HS-5 (cell line): ENCODE data around the gene U2AF1L4.
"Not testable (repeated sequence)": the region's sequence is repeated elsewhere in the genome, so short reads cannot be mapped to it uniquely, and the experiment has no call there.

ENCODE experiments used
- DNase-seq: peaks from one replicate; pipeline ENCODE4 v3.0.0-alpha.2; 2012; ENCODE audit warnings: low read depth

Gene U2AF1L4

DNA sequence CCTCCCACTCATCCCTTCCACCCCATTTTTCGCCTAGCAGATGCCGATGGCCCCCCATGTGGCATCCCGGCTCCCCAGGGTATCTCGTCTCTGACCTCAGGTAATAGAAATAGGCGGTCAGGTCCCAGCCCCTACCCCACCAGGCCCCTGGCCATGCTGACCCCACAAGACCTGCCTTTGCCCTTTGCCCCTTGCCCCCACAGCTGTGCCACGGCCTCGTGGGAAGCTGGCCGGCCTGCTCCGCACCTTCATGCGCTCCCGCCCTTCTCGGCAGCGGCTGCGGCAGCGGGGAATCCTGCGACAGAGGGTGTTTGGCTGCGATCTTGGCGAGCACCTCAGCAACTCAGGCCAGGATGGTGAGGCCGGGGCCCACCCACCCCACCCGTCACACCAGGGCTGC is 35.5 kb upstream of the U2AF1L4 start:
- no peak for DNase-seq

DNA sequence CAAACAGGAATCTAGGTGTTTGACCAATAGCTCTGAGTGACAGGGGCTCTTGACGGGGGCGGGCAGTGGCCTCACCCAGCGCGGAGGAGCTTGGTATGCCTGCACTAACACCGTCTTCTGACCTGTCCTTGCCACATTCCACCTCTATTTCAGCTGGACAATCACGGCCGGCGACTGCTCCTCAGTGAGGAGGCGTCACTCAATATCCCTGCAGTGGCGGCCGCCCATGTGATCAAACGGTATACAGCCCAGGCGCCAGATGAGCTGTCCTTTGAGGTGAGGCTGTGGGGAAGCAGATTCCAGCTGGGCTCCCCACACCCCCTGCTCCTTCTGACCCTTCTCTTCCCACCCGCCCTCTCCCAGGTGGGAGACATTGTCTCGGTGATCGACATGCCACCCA is 34.8 kb upstream of the U2AF1L4 start:
- no peak for DNase-seq

DNA sequence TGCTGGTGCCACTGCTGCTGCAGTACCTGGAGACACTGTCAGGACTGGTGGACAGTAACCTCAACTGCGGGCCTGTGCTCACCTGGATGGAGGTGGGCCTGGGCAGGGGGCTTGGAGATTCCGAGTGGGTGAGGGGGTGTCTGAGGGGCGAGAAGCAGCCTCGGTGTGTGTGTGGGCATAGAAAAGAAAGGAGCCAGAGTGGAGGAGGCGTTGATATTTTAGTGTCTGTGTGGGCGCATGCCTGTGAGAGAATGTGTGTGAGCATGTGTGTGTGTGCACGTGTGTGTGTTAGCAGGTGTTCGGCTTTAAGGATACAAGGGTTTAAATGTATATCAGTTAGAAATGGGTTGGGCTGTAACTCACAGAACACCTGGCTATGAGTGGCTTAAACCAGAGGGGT is 33.8 kb upstream of the U2AF1L4 start:
- no peak for DNase-seq

DNA sequence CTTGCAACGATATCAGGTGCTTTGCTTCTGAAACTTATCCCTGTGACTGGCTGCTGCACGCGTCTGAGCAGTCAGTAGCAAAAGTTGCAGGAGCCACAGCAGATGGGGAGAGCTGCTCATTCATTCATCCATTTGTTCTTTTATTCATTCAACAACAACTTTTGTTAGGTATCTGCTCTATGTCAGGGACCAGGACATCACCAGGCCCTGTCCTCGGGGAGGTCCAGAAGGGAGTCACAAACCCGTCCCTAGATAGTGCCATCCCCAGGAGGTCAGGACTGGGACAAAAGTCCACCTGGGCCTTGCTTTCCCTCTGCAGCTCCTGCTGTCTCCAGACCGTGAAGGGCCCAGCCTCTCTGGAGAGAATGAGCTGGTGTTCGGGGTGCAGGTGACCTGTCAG is 32.7 kb upstream of the U2AF1L4 start:
- no peak for DNase-seq

DNA sequence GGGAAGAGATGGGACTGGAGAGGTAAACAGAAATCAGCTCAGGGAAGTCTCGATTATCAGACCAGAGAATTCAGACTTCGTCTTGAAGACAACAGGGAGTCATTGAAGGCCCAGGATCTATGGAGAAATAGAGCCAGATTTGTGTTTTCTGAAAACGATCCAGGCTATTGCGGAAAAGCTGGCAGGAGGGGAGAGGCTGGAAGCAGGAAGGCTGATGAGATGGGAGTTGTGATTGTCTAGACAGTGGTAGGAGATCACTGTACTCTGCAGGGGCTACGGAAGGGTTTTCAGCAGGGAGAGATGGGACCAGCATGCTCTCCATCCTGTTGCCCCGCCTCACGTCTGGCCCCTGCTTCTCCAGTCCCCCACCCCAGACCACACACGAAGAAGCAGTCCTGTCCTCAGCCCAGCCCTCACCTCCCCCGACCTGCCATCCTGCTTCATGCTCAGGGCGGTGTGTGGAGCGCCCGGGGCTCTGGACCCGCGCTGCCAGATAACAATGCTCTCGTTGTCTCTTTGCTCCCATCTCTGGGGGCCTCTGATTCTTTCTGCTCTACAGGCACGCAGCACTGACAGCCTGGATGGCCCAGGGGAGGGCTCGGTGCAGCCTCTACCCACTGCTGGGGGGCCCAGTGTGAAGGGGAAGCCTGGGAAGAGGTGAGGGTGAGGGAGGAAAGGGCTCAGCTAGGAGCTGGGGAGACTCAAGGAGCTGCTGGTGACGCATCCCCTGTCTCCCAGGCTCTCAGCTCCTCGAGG is 32.0 kb upstream of the U2AF1L4 start:
- DNase-seq: no peak

DNA sequence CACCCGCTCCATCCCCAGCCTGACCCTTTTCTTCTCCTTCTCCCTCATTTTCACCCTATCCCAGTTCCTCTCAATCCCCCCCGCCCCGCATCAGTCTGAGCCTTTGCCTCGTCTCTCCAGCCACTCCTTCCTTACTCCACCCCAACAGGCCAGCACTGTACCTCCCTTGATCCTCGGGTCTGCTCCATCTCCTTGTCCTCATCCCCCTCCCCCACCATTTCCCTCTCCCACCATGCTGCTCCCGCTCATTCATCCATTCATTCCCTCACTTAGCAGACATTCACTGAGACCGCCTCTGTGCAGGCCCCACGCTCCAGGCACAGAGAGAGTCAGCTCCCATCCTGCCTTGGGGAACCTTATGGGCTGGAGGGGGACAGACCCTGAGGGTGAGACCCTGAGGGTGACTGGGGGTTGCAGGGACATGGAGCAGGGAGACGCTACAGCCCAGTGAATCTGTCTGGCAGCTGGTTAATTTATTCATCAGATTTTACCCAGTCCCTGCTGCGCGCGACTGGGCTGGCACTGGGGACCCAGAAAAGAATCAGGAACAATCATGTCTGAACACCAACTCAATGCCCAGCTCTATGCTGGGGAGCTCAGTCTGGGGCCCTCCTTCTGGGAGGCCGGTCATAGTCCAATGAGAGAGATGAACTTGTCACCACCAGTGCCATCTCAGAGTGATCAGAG is 31.0 kb upstream of the U2AF1L4 start:
- no peak for DNase-seq

DNA sequence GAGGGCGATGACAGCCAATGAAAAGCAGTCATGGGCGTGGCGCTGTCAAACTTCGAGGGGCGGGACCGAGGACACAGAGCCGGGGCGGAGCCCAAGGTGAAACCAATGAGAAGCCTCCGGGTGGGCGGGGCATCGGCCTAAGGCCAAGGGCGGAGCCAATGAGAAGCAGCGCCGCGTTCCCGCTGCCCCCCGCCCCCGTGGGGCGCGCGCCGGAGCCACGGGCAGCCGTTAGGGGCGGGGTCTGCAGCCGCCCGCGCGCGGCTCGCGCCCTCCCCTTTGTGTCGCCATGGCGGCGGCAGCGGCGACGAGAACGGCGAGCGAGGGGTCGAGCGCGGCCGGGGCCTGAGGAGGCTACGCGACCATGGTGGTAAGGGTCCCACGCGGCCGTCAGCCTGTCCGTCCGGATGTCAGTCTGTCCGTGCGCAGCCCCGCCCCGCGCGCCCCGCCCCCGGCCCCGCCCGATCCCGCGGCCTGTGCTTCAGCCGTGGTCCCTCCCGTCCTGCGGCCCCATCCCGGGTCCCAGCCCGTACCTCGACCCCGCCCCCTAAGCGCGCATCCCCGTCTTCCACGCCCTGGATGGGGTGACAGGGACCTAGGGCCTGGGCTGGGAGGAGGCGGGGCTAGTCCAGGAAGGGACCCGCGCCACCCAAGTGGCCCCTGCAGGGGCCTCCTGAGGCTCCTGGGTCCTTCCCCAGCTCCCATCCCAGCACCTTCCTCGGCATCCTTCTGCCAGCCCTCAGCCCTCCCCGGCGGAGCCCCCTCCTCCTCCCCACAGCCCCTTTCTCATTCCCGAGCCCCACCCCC is 30.3 kb upstream of the U2AF1L4 start, which contains the start of gene ARHGAP33:
Gene ARHGAP33 (plus strand): TSS at position 267 of the 804 bp plus-strand sequence. CDS start 95 bp downstream, at position 362.
- peak; percentile 88 for DNase-seq

DNA sequence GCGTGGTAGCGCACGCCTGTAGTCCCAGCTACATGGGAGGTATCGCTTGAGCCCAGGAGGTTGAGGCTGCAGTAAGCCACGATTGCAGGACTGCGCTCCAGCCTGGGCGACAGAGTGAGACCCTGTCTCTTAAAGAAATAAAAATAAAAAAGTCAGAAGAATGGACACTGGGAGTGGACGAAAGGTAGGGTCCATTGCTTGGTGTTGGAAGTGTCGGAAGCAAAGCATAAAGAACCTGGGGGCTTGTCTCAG is 29.8 kb upstream of the U2AF1L4 start:
- no peak for DNase-seq

DNA sequence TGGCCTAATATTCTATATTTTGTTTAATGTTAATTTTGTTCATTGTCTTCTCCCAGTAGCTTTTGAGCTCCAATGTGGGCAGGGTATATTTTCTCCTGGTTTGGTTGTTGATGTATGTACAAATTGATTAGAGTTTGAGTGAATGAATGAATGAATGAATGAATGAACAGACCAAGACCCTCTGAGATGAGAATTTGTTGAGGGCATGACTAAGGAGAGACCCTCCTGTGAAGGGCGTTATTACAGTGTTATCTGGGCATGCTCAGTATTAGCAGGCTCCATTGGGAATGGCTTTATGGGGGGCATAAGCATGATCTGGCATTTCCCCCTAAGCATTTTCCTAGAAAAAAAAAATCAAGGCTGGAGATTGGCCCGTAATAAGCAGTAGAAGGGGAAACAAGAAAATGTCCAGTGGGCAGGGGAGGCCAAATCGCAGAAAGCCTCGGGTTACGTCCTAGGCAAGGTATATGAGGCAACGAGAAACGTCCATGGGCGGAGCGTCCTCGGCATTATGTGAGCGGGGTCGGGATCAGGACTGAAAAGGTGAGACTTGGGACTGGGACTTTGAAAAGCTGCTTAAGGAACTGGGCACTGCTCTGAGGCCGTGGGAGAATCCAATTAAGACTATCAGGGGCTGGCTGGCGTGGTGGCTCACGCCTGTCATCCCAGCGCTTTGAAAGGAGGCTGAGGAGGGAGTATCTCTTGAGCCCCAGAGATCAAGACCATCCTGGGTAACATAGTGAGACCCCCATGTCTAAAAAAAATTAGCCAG is 29.2 kb upstream of the U2AF1L4 start:
- no peak for DNase-seq

DNA sequence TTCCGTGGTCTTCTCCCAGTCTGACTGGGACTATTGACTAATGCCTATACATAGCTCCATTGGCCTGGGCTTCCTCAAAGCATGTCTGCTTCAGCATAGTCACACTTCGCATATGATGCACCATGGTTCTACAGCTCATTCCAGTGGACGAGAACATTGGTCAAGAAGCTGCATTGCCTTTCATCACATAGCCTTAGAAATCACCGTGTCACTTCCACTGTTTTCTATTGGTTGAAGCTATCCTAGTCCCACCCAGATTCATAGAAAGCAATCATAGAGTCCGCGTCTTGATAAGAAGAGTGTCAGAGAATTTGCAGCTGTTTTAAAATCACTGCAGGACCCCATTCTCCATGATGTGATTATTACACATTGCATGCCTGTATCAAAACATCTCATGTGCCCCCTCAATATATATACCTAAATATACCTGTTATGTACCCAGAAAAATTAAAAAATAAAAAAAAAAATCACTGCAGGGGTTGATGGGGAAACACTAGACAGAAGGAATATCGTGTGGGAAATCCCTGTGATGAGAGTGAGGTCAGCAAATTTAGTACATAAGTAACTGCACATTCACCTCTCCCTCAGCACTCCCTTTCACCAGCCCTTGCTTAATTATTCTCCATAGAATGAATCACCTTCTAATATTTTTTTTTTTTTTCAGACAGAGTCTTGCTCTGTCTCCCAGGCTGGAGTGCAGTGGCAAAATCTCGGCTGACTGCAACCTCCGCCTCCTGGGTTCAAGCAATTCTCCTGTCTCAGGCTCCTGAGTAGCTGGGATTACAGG is 28.0 kb upstream of the U2AF1L4 start:
- no peak for DNase-seq

DNA sequence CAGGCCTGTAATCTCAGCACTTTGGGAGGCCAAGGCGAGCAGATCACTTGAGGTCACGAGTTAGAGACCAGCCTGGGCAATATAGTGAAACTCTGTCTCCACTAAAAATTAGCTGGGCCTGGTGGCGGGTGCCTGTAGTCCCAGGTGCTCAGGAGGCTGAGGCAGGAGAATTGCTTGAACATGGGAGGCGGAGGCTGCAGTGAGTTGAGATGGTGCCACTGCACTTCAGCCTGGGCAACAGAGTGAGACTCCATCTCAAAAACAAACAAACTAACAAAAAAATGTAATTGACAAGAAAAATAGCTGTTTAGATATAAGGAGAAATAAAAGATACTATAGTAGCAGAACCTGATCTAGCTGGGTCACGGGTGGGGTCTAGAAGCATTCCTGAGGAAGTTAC is 27.1 kb upstream of the U2AF1L4 start:
- not testable (repeated sequence) for DNase-seq

DNA sequence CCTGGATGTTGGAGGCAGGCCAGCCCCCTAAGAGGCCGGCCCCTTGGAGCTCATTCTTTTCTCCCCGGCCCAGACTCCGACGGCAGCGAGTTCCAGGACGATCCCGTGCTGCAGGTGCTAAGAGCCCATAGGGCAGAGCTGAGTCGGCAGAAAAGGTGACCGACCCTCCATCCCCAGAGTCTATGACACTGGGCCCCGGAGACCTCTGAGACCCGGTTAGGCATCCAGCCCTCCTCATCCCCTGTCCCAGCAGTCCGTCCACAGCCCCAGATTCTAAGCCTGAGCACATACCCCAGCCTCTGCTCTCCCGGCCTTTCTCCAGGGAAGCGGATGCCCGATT is 22.8 kb upstream of the U2AF1L4 start:
- DNase-seq: no peak

DNA sequence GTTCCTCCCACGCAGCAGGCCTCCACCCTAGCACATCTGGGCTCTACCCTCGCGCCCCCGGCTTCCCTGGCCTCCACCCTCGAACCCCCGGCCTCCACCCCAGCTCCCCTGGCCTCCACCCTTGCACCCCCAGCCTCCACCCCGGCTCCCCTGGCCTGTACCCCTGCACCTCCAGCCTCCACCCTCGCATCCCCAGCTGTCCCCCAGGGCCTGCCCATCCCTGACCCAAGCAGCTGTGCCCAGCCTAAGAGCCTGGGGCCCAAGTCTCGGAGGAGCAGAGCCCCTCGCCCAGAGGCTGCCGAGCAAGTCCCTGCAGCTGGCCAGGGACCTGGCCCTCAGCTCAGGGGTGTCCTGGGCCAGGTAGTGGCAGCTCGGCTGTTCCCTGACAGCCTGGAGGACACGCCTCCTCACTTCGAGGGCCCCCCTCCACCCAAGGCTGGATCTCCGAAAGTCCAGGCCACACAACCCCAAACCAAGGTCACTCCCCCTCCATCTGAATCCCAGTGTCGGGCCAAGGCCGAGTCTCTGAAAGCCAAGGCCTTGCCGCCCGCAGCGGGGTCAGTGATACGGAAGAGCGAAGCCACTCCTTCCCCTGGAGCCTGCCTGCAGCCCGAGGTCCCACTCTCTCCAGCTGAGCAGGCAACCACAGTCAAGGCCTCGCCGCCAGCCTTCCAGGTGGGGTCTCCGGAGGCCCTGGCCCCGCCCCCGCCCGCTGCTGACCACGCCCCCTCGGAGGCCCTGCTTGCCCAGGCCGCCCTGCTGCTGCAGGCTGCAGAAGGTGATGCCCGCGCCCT is 22.3 kb upstream of the U2AF1L4 start:
- no peak for DNase-seq

DNA sequence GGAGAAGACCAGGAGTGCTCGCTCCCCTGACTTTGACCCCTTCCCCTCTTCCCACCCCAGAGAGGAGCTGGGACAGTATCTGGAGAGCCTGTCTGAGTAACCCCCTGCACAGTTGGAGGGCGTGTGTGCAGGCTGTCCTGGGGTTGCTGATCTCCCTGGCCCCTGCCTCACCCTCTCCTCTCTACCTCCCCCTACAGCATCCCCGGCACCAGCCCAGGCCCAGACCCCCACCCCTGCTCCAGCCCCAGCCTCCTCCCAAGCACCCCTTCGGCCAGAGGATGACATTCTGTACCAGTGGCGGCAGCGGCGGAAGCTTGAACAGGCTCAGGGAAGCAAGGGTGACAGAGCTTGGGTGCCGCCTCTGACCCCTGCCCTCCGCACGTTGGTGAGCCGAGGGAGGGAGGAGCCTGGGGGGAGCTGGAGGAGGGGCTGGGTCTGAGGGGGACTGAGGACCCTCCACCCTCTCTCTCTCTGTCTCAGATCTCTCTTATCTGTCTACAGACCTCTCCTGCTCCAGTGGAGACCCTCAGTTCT is 21.4 kb upstream of the U2AF1L4 start:
- no peak for DNase-seq

DNA sequence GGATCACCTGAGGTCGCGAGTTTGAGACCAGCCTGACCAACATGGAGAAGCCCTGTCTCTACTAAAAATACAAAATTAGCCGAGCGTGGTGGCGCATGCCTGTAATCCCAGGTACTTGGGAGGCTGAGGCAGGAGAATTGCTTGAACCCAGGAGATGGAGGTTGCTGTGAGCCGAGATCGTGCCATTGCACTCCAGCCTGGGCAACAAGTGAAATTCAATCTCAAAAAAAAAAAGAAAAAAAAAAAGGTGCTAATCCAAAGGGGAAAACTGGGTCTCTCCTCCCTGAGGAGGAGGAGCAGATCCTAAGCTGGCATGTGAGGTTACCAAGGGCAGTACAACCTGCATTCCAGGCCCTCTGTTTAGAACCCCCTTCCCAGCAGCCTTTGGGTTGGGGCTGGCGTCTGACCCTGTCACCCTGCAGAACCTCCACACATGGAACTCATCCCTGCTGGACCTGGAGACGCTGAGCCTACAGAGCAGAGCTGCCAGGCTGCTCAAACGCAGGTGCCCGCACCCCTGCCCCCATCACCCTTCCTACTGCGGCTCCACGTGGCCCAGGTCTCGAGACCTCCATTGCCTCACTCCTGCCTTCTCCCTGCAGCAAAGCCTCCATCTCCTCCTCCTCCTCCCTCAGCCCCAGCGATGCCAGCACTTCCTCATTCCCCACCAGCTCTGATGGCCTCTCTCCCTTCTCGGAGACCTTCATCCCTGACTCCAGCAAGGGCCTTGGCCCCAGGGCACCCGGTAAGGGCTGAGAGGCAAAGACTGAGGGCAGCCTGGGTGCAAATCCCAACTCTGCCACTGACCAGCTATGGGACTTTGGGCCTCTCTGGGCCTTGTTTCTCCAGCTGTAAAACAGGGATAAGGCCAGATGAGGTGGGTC is 19.5 kb upstream of the U2AF1L4 start:
- no peak for DNase-seq

DNA sequence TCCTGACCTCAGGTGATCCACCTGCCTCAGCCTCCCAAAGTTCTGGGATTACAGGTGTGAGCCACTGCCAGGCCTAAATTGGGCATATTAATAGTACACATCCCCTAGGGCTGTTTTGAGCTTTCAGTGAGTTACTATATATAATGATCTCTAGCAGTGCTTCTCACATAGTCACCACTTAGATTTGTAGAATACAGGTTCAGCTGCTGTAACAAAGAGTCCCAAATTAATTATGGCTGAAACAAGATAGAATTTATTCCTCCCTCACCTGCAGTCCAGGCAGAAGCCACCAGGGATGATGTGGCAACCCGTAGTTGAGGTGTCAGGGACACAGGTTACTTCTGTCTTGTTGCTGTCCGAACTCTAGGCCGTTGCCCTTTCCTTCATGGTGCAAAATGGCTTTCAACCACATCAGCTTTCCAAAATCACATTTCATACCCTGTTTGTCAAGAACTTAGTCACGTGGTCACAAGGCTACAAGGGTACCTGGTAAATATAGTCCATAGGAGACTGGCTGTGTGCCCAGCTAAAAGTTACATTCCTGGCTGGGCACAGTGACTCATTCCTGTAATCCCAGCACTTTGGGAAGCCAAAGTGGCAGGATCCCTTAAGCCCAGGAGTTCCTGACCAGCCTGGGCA is 15.6 kb upstream of the U2AF1L4 start:
- DNase-seq: no peak

DNA sequence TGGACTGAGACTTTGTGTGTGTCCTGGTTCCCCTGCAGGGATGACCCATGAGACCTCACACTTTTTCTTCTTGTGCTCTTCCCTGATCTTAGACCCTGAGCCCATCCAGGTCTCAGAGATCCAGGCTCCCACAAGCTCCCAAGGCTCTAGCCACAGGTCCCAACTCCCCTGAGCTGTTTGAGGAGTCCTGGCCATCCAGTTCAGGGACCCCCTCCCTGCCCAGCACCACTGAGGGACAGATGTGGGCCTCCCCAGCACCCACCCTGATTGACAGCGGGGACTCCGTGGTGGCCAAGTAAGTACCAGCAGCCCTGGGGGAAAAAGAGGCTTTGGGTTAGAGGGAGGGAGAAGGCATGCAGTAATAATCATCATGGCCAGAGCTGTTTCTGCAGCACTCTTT is 14.5 kb upstream of the U2AF1L4 start:
- no peak for DNase-seq

DNA sequence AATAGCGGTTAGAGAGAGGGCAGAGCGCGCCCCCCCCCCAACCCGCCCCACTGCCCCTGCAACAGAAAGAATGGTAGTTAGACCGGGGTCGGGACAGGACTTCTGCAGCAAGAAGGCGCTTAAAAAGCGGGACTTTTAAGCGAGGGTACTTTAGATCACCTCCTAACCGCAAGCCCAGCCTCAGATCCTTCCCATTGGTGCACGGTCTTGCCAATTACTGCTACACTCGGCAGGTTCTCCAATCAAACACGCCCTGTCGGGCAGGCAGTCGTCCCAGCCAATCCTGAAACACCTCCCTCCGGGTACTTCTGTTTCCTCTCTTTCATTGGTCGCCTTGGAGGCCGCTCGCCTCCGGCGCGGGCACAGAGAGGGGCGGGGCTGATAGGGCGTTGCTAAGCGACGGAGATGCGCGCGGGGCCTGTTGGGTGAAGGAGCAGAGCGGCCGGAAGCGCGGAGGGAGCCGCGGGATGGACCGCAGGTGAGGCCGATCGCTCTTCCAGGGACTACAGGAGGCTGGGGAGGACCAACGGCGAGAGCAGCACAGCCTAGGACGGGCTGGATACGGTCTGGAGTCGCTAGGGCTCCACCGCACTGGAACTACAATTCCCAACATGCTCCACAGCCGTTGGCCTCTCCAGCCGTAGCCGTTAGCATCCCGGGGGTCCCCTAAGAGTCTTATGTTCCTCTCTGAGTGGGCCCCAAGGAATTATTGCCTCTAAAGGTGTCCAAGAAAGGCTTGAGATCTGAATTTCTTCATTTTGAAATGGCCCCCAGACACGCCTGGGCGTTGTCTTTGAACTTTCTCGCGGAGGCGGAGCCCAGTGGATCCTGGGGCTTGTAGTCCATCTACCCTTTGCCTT is 12.8 kb upstream of the U2AF1L4 start, which contains the start of gene PROSER3:
Gene PROSER3 (plus strand): TSS at position 428 of the 860 bp plus-strand sequence. CDS start 40 bp downstream, at position 468.
- DNase-seq: peak; percentile 98
